T-cell (primary cell): ENCODE data around the gene MDFI. TPM values are rescaled to one million over a fixed set of nuclear protein-coding genes. Genes with fewer than 3 reads are reported as not detected.

Experiments
- ATAC-seq, 4 experiments: fragments of 200-7000 bp in 3 of 4; fragments of 150-1000 bp in 1 of 4; cut with Tn5 transposase; replicated peaks in 1 of 4; 1 replicate in 3 of 4; 2 replicates in 1 of 4; pipeline ENCODE4 v1.10.0; 2021; ENCODE audit warnings: moderate library complexity in 3 of 4, mild to moderate bottlenecking in 2 of 4, moderate number of reproducible peaks in 1 of 4
- CTCF ChIA-PET, 2 donors: fragments of 300-600 bp; sonication (Branson Sonifier 250); formaldehyde crosslinking; loops; one replicate each; lab custom pipeline; 2022; ENCODE audit warnings: antibody characterized with exemption in 2 of 2; lab: Charles Lee
- POLR2A ChIA-PET, 2 donors: fragments of 300-600 bp; sonication (Branson Sonifier 250); formaldehyde crosslinking; loops; one replicate each; lab custom pipeline; 2022; ENCODE audit warnings: antibody characterized with exemption in 2 of 2; lab: Charles Lee
- DNase-seq, 35 experiments: peaks; one replicate each; pipeline versions ENCODE4 v3.0.0 to v3.0.0-alpha.2; 2013 to 2023
- H3K27ac ChIP-seq: one replicate; pipeline ENCODE4 v1.5.1; 2013; ENCODE audit warnings: low read length
- H3K27me3 ChIP-seq, 2 experiments: replicated peaks in 1 of 2; 1 replicate in 1 of 2; 2 replicates in 1 of 2; pipeline versions ENCODE4 v1.6.1 to v1.7.0; 2013; ENCODE audit warnings: low read length in 1 of 2, mixed read lengths in 1 of 2; ENCODE audit not compliant: control insufficient read depth in 2 of 2, insufficient read depth in 2 of 2; ENCODE audit errors: extremely low read depth in 1 of 2
- H3K36me3 ChIP-seq, 2 donors: 1 replicate in 1 of 2; 2 replicates in 1 of 2; pipeline versions ENCODE4 v1.6.1 to v1.7.0; 2013; ENCODE audit warnings: low read length in 1 of 2; ENCODE audit not compliant: control insufficient read depth in 2 of 2, insufficient read depth in 1 of 2; ENCODE audit errors: extremely low read depth in 1 of 2
- H3K4me1 ChIP-seq, 2 experiments: 1 replicate in 1 of 2; 2 replicates in 1 of 2; pipeline versions ENCODE4 v1.6.1 to v1.7.0; 2013; ENCODE audit warnings: low read length in 2 of 2, mixed read lengths in 1 of 2; ENCODE audit not compliant: insufficient read depth in 2 of 2, control insufficient read depth in 1 of 2; ENCODE audit errors: extremely low read depth in 1 of 2
- H3K4me3 ChIP-seq, 2 donors: 1 replicate in 1 of 2; 2 replicates in 1 of 2; pipeline versions ENCODE4 v1.5.1 to v1.7.0; 2013; ENCODE audit warnings: mild to moderate bottlenecking in 2 of 2, low read length in 1 of 2, moderate library complexity in 1 of 2; ENCODE audit not compliant: control insufficient read depth in 1 of 2; ENCODE audit errors: extremely low read depth in 1 of 2
- H3K9me3 ChIP-seq: 2 replicates; pipeline ENCODE4 v1.7.0; 2013
- H3K27ac Mint-ChIP-seq, 2 donors: one replicate each; pipeline ENCODE4 v1.8.0; 2020 to 2021; ENCODE audit warnings: mild to moderate bottlenecking in 2 of 2, mixed read lengths in 2 of 2
- H3K27me3 Mint-ChIP-seq, 2 donors: one replicate each; pipeline ENCODE4 v1.8.0; 2021 to 2022; ENCODE audit warnings: mixed read lengths in 2 of 2
- H3K36me3 Mint-ChIP-seq: one replicate; pipeline ENCODE4 v1.8.0; 2021; ENCODE audit warnings: mixed read lengths
- H3K4me1 Mint-ChIP-seq, 3 donors: one replicate each; pipeline ENCODE4 v1.8.0; 2020 to 2022; ENCODE audit warnings: mixed read lengths in 3 of 3, mild to moderate bottlenecking in 1 of 3
- H3K4me3 Mint-ChIP-seq, 3 donors: one replicate each; pipeline ENCODE4 v1.8.0; 2020 to 2022; ENCODE audit warnings: mild to moderate bottlenecking in 3 of 3, mixed read lengths in 3 of 3, moderate library complexity in 3 of 3
- H3K9me3 Mint-ChIP-seq, 3 donors: one replicate each; pipeline ENCODE4 v1.8.0; 2020 to 2022; ENCODE audit warnings: mixed read lengths in 3 of 3
- whole genome bisulfite sequencing: methylation state at CpG from one replicate; pipeline ENCODE4 v1.1.5; 2013; ENCODE audit warnings: missing lambda C conversion rate; ENCODE audit not compliant: insufficient coverage; 5-methylcytosine and 5-hydroxymethylcytosine counted together
- total RNA-seq, 35 experiments: library from RNA in 6 of 35; stranded (reverse) in 6 of 35; fragments of 120-200 nt in 1 of 35; gene quantifications; one replicate each; pipeline versions ENCODE4 v1.2.1 to v1.2.4 and lab custom pipeline; 2013 to 2026

Gene MDFI
- total RNA-seq, 5 donors from 2014 or later (not counting 1 experiment from before 2014, with no cell fraction given), result not detected

- DNase-seq, result no peak
- Mint-ChIP-seq H3K27ac (no peak overlapping the region), H3K27me3 (no peaks in the 10 kb centered on the region), H3K4me1 (no peaks in the 10 kb centered on the region), H3K4me3 (no peak overlapping the region), H3K9me3 (no peaks in the 10 kb centered on the region), H3K36me3 (peaks cover 18% of the 10 kb centered on the region)
- H3K36me3 ChIP-seq, result peaks cover 5 to 20% of the 10 kb centered on the region in 2 donors
- ChIA-PET CTCF (no interaction called here), POLR2A (no interaction called here)
- no peaks in the 10 kb centered on the region for H3K9me3 ChIP-seq
- no peaks in the 10 kb centered on the region for H3K27me3 ChIP-seq
- no peaks in the 10 kb centered on the region for H3K4me1 ChIP-seq
- no peak overlapping the region for H3K27ac ChIP-seq
- ATAC-seq, result no peak
- H3K4me3 ChIP-seq, result no peak overlapping the region
- 76% methylated on average over 8 of the region's 10 CpGs for WGBS
Measured at GRCh38 chr6:41693281-41694240, 55.3 kb downstream of the MDFI start.

- H3K4me1 ChIP-seq, result peaks cover 0 to 4% of the 10 kb centered on the region in 2 experiments
- Mint-ChIP-seq H3K36me3 (peaks cover 14% of the 10 kb centered on the region), H3K27ac (no peak overlapping the region)
Measured at GRCh38 chr6:41694815-41695526, 56.7 kb downstream of the MDFI start.

GRCh38 chr6:41695825-41696224 is 57.6 kb downstream of the MDFI start:
- peaks cover 0 to 2% (median 0%) of the 10 kb centered on the region in 3 donors for H3K4me1 Mint-ChIP-seq
- POLR2A ChIA-PET, result no interaction called here

More at GRCh38 chr6:41694815-41695526, 56.7 kb downstream of the MDFI start:
- H3K27ac ChIP-seq, result no peak overlapping the region
- DNase-seq (no peak), ATAC-seq (no peak)
- H3K4me3 Mint-ChIP-seq, result no peak overlapping the region
- WGBS, result 93% methylated on average over 3 of the region's 6 CpGs
- no peaks in the 10 kb centered on the region for H3K9me3 ChIP-seq
- ChIA-PET POLR2A (no interaction called here), CTCF (no interaction called here)
- H3K27me3 Mint-ChIP-seq, result no peaks in the 10 kb centered on the region
- no peaks in the 10 kb centered on the region for H3K4me1 Mint-ChIP-seq
- no peaks in the 10 kb centered on the region for H3K27me3 ChIP-seq
- no peaks in the 10 kb centered on the region for H3K9me3 Mint-ChIP-seq
- H3K4me3 ChIP-seq, result no peak overlapping the region
- H3K36me3 ChIP-seq, result peaks cover 3 to 9% of the 10 kb centered on the region in 2 donors

GRCh38 chr6:41696788-41697187 is 58.5 kb downstream of the MDFI start:
- Mint-ChIP-seq H3K36me3 (peaks cover 11% of the 10 kb centered on the region), H3K4me1 (peaks cover 2 to 7% (median 6%) of the 10 kb centered on the region in 3 donors), H3K4me3 (no peak overlapping the region), H3K27me3 (no peaks in the 10 kb centered on the region), H3K27ac (no peak overlapping the region), H3K9me3 (no peaks in the 10 kb centered on the region)
- Histone ChIP-seq H3K9me3 (no peaks in the 10 kb centered on the region), H3K4me3 (no peak overlapping the region), H3K4me1 (peaks cover 0 to 4% of the 10 kb centered on the region in 2 experiments), H3K36me3 (no peaks in the 10 kb centered on the region), H3K27me3 (no peaks in the 10 kb centered on the region), H3K27ac (no peak overlapping the region)
- DNase-seq (no peak), ATAC-seq (no peak)
- WGBS, result no CpG with 5 or more reads among the region's 6 CpGs
- CTCF ChIA-PET, result interaction anchor here in 1 of 2 donors (0.6 kb wide), 1 partner anchor 330 kb away, joined by 3 read pairs; no protein-coding TSS in a partner anchor
- POLR2A ChIA-PET, result interaction anchor here in 1 of 2 donors (0.7 kb wide), 1 partner anchor 38 kb away, joined by 6 read pairs; no protein-coding TSS in a partner anchor

More at GRCh38 chr6:41695825-41696224, 57.6 kb downstream of the MDFI start:
- H3K36me3 Mint-ChIP-seq, result peaks cover 14% of the 10 kb centered on the region
- DNase-seq, result no peak
- no peak for ATAC-seq
- no peaks in the 10 kb centered on the region for H3K9me3 Mint-ChIP-seq
- no peak overlapping the region for H3K4me3 Mint-ChIP-seq
- H3K27me3 ChIP-seq, result no peaks in the 10 kb centered on the region
- no peak overlapping the region for H3K27ac Mint-ChIP-seq
- no peaks in the 10 kb centered on the region for H3K9me3 ChIP-seq
- H3K36me3 ChIP-seq, result peaks cover 0 to 2% of the 10 kb centered on the region in 2 donors
- 96% methylated on average over 4 of the region's 6 CpGs for WGBS
- H3K27me3 Mint-ChIP-seq, result no peaks in the 10 kb centered on the region
- H3K4me1 ChIP-seq, result peaks cover 0 to 4% of the 10 kb centered on the region in 2 experiments
- H3K4me3 ChIP-seq, result no peak overlapping the region
- CTCF ChIA-PET, result no interaction called here
- H3K27ac ChIP-seq, result no peak overlapping the region

GRCh38 chr6:41697861-41698781 is 59.9 kb downstream of the MDFI start:
- Histone ChIP-seq H3K4me1 (peaks cover 0 to 4% of the 10 kb centered on the region in 2 experiments), H3K27me3 (no peaks in the 10 kb centered on the region), H3K27ac (no peak overlapping the region), H3K9me3 (no peaks in the 10 kb centered on the region), H3K36me3 (no peaks in the 10 kb centered on the region), H3K4me3 (no peak overlapping the region)
- POLR2A ChIA-PET, result no interaction called here
- no peak overlapping the region for H3K4me3 Mint-ChIP-seq
- no peaks in the 10 kb centered on the region for H3K9me3 Mint-ChIP-seq
- ATAC-seq (no peak), DNase-seq (no peak)
- H3K4me1 Mint-ChIP-seq, result peaks cover 2 to 7% (median 6%) of the 10 kb centered on the region in 3 donors
- H3K27ac Mint-ChIP-seq, result no peak overlapping the region
- CTCF ChIA-PET, result no interaction called here
- 90% methylated on average over 8 of the region's 15 CpGs for WGBS
- H3K36me3 Mint-ChIP-seq, result peaks cover 11% of the 10 kb centered on the region
- no peaks in the 10 kb centered on the region for H3K27me3 Mint-ChIP-seq
